Activated naive CD4-positive, alpha-beta T cell treated with anti-CD3 and anti-CD28 coated beads, Interleukin-2, amount 50 U/mL, for 16 hours (primary cell): Measurements from ENCODE around the gene LRRC45.

Experiments used
- DNase-seq: peaks from one replicate; pipeline ENCODE4 v3.0.0-alpha.2; 2020

Gene LRRC45

GRCh38 chr17:81994593-81995462, 28.3 kb upstream of the LRRC45 start:
- DNase-seq = no peak

DNA sequence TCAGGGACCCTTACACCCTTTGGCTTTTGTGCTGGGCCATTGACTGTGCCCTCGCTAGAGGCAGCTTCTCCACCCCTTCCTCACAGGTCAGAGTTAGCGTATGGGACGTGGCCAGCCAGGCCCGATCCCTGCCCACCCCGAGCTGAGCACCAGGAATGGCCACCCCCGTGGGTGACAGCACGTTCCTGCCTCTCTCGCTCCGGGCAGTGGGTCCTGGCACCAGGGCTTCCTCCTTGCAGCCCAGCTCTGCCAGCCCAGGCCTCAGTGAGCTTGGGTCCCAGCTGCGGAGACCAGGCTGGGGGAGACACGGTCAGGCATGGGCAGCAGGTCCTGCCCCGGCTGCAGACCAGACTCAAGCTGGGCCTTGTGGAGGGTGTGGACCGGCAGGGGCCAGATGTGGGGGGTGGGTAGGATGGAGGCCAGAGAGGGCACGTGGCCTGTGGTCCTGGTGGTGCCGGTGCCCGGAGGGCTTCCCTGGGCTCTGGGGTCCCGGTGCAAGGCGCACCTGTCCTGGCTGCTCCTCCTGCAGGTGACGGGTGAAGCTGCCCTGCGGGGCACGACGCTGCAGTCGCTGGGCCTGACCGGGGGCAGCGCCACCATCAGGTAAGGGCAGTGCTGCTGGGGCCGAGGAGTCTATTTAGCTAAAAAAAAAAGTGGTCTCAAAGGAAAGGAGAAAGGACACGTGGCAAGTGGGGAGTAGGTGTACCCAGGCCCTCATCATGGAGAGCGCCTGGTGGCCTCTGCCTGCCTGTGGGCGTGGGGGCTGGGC, 27.5 kb upstream of the LRRC45 start:
- no peak for DNase-seq

DNA sequence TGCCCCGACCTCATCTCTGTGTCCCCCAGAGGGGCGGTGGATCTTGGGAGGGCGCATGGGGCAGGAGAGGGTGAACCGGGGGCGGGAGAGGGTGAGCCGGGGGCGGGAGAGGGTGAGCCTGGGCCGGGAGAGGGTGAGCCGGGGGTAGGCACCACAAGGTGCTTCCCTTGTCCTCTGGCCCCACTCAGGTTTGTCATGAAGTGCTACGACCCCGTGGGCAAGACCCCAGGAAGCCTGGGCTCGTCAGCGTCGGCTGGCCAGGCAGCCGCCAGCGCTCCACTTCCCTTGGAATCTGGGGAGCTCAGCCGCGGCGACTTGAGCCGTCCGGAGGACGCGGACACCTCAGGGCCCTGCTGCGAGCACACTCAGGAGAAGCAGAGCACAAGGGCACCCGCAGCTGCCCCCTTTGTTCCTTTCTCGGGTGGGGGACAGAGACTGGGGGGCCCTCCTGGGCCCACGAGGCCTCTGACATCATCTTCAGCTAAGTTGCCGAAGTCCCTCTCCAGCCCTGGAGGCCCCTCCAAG, 26.8 kb upstream of the LRRC45 start:
- no peak for DNase-seq

DNA sequence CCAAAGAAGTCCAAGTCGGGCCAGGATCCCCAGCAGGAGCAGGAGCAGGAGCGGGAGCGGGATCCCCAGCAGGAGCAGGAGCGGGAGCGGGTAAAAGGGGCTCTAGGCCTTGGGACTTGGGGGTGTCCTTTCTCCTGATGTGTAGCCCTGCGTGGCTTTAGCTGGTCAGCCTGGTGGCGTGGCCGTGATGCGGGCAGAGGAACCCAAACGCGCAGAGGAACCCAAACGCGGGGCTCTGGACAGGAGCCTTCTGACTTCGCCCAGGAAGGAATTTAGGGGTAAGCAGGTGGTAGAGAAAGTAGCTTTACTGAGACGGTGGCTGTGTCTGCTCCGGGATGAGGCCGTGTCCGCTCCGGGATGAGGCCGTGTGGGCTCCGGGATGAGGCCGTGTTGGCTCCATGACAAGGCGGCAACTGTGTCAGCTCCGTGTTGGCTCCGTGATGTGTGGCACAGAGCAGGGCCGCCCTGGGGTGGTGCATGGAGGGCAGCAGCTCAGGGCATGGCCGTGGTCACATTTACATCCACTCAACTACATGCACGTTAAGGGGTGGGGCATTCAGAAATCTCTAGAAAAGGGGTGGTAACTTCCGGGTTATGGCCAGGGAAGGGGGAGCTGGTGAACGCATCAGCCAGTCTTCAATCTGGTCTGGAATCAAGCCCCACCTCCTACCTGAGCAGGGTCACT, 26.2 kb upstream of the LRRC45 start:
- DNase-seq = no peak

GRCh38 chr17:81998212-81998611, 24.9 kb upstream of the LRRC45 start:
- no peak for DNase-seq

DNA sequence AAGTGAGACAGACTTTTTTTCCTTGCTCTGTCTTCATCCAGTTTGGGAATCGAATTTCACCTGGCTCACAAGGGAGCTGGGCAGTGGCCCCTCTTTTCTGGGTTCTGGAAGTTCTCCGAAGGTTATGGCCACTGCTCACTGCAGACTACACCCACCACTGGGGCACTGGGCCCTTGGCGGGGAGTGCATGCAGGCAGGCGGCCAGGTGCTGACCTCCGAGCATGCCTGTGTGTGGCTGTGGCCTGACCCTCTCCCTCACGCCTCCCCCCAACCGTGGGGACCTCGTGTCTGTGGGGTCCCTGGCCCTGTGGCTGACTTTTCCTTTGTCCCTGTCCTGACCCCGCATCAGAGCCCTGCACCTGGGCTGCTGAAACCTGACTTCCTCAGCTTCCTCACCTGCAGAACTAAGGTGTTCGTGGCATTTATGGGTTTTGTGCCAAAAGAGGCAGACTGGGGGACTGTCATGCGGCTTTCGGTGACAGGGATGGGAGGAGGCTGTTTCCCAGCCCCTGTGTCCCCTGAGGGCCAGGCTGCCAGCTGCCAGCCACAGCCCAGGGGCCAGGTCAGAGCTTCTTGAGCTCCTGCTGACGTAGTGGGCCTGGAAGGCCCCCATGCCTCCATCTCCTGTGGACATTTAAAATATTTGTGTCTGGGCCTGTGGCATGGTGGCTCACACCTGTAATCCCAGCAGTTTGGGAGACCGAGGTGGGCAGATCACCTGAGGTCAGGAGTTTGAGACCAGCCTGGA, 24.2 kb upstream of the LRRC45 start:
- no peak for DNase-seq

DNA sequence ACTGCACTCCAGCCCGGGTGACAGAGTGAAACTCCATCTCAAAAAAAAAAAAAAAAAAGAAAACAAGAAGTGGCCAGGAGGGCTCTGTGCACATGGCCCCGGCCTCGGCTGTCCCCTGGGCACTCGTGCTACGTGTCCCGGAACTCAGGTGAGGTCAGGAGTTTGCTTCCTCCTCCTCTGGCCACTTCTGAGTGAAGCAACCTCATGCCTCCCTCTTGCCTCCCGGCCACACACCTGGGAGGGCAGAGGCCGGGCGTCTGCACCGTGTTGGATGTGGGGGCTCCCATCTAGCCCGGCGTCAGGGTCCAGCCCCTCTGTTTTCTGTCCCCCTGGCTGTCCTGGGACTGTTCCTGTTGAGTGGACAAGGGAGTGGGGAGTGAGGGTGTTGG, 23.5 kb upstream of the LRRC45 start:
- no peak for DNase-seq

- no peak for DNase-seq
Measured at GRCh38 chr17:81999976-82000802, 22.9 kb upstream of the LRRC45 start.

- DNase-seq = no peak
Measured at GRCh38 chr17:82000803-82001570, 22.1 kb upstream of the LRRC45 start.

DNA sequence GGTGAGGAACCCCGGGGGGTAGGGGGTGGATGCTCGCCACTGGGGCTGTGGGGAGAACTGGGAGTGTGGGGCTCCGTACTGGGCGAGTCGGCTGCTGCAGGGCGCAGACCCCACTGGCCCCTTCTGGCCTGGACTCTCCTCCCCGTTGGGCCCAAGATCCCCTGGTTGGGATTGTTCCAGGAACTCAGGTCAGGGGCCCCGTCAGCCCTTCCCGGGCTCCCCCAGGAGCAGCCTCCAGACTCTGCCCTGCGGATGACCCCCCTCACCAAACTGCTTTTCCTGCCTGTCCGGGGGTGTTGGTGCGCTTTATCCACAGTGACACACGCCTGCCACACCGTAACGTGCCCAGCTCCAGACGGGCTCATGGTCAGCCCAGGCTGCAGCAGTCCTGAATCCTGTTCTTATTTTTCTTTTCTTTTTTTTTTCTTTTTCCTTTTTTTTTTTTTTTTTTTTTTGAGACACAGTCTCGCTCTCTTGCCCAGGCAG, 21.5 kb upstream of the LRRC45 start:
- DNase-seq = no peak

GRCh38 chr17:82003411-82004381, 19.4 kb upstream of the LRRC45 start:
- DNase-seq = no peak

- DNase-seq = no peak
Measured at GRCh38 chr17:82004517-82005455, 18.3 kb upstream of the LRRC45 start.

GRCh38 chr17:82005701-82006348, 17.3 kb upstream of the LRRC45 start:
- no peak for DNase-seq

DNA sequence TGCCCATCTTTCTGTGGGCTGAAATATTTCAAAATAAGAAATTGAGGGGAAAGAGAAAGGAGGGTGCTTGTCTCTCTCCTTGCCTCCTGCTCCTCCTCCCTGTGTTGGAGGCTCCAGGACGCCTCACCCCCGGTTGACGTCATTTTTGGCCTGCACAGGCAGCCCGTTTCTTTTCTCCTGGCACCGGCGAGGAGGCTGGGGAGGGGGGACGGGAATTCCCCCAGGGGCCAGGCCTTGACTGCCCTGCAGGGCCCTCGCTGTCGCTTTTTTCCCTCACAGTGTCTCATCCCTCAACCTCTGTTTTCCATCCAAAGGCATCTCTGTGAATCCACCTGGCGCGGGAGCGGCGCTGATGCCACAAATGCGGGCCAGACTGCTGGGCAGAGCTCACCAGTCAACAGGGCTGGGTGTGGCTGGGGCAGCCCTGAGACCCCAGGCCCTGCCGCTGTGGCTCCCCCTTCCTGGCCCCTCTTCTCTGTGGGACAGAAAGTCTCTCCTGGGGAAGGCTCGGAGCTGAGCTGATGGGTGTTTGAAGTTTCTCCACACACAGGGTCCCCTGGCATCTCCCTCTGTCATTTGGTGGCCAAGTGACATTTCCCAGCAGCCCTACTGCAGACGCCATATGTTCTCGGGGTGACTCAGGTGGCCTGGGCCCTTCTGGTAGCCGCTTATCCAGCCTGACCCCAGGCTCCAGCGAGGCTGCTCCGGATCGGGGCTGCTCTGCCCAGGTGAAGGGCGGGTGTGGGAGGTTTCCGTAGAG, 16.5 kb upstream of the LRRC45 start:
- no peak for DNase-seq

DNA sequence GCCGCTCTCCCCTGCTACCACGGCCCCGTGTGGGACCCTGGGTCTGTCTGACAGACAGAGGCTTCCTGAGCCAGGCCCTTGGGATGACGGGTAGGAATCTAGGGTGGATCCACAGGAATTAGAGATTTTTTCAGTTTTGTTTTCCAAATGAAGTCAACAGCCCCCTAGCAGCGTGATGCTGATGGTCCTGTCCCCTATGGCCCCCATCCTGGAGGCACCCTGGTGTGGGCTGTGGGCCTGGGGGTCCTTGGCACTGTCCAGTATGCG, 15.9 kb upstream of the LRRC45 start:
- DNase-seq = no peak

- DNase-seq = no peak
Measured at GRCh38 chr17:82007495-82008257, 15.4 kb upstream of the LRRC45 start.
